RWPE2 (cell line): ENCODE results near the gene TMEM129.

Experiments used
- ATAC-seq: fragments of 200-7000 bp; cut with Tn5 transposase; 3 replicates; pipeline ENCODE4 v1.9.1; 2021; ENCODE audit warnings: low read depth
- DNase-seq: peaks from one replicate; pipeline ENCODE4 v3.0.0-alpha.2; 2020; ENCODE audit warnings: low spot score
- H3K27ac ChIP-seq: fragments of 450-650 bp; 2 replicates; pipeline ENCODE4 v1.5.1; 2017; ENCODE audit warnings: mild to moderate bottlenecking; ENCODE audit not compliant: poor library complexity, severe bottlenecking
- H3K27me3 ChIP-seq: fragments of 250-450 bp; sonication (Bioruptor Pico); 2 replicates; pipeline ENCODE4 v1.5.1; 2021; ENCODE audit warnings: mild to moderate bottlenecking, moderate library complexity; ENCODE audit not compliant: insufficient read depth, poor library complexity, severe bottlenecking
- H3K36me3 ChIP-seq: fragments of 250-450 bp; sonication (Bioruptor Pico); 2 replicates; pipeline ENCODE4 v1.5.1; 2020; ENCODE audit warnings: low read depth, mild to moderate bottlenecking, moderate library complexity
- H3K4me1 ChIP-seq: fragments of 250-450 bp; sonication (Bioruptor Pico); 2 replicates; pipeline ENCODE4 v1.5.1; 2021; ENCODE audit warnings: mild to moderate bottlenecking, moderate library complexity; ENCODE audit not compliant: insufficient read depth, poor library complexity, severe bottlenecking
- H3K4me3 ChIP-seq: fragments of 250-450 bp; sonication (Bioruptor Pico); 2 replicates; pipeline ENCODE4 v1.5.1; 2021; ENCODE audit warnings: mild to moderate bottlenecking, moderate library complexity; ENCODE audit not compliant: severe bottlenecking
- H3K9me3 ChIP-seq: fragments of 250-450 bp; sonication (Bioruptor Pico); 2 replicates; pipeline ENCODE4 v1.5.1; 2021; ENCODE audit warnings: mild to moderate bottlenecking, moderate library complexity; ENCODE audit not compliant: severe bottlenecking
- TF ChIP-seq, protein P1 (sequence below): fragments of 450-650 bp; IDR thresholded peaks from one replicate; pipeline ENCODE4 v1.5.1; 2017; ENCODE audit warnings: mild to moderate bottlenecking, moderate library complexity; ENCODE audit not compliant: poor library complexity, severe bottlenecking

Gene TMEM129

GRCh38 chr4:1725521-1725920 lies 4.4 kb upstream of the TMEM129 start:
- H3K4me1 ChIP-seq: peaks cover 31% of the 10 kb centered on the region
- peak overlapping the region; percentile 97 for H3K27ac ChIP-seq
- H3K4me3 ChIP-seq: no peak overlapping the region
- H3K9me3 ChIP-seq: no peaks in the 10 kb centered on the region
- ATAC-seq: no peak
- no peak for DNase-seq
- peaks cover 73% of the 10 kb centered on the region for H3K36me3 ChIP-seq
- no peaks in the 10 kb centered on the region for H3K27me3 ChIP-seq
- TF ChIP-seq, protein P1, sequence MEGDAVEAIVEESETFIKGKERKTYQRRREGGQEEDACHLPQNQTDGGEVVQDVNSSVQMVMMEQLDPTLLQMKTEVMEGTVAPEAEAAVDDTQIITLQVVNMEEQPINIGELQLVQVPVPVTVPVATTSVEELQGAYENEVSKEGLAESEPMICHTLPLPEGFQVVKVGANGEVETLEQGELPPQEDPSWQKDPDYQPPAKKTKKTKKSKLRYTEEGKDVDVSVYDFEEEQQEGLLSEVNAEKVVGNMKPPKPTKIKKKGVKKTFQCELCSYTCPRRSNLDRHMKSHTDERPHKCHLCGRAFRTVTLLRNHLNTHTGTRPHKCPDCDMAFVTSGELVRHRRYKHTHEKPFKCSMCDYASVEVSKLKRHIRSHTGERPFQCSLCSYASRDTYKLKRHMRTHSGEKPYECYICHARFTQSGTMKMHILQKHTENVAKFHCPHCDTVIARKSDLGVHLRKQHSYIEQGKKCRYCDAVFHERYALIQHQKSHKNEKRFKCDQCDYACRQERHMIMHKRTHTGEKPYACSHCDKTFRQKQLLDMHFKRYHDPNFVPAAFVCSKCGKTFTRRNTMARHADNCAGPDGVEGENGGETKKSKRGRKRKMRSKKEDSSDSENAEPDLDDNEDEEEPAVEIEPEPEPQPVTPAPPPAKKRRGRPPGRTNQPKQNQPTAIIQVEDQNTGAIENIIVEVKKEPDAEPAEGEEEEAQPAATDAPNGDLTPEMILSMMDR: no peak

DNA sequence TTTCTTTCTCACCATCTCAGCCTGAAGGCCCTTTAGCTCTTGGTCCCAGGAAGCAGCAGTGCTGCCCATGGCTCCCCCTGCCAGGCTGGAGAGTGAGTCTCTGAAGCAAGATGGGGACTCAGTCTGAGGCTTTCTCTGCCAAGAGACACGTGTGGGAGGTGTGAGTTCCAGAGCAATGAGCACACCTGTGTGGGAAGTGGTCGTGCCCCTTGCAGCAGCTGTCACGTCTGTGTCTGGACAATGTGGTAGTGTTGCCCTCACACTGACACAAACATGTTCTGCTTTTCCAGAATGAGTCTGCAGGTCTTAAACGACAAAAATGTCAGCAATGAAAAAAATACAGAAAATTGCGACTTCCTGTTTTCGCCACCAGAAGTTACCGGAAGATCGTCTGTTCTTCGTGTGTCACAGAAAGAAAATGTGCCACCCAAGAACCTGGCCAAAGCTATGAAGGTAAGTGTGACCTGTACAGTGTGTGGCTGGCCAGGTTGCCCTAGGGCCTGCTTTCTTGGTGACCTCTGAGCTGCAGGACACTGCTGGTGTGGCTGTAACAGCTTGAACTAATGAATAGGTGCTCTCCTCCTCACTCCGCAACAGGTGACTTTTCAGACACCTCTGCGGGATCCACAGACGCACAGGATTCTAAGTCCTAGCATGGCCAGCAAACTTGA lies 2.1 kb upstream of the TMEM129 start:
- peak overlapping the region; percentile 63 for H3K27ac ChIP-seq

GRCh38 chr4:1722551-1723118 lies 1.5 kb upstream of the TMEM129 start:
- Histone ChIP-seq H3K9me3 (no peaks in the 10 kb centered on the region), H3K36me3 (peaks cover 58% of the 10 kb centered on the region), H3K4me1 (peaks cover 17% of the 10 kb centered on the region), H3K27ac (peak overlapping the region; percentile 63), H3K27me3 (no peaks in the 10 kb centered on the region), H3K4me3 (peak overlapping the region; percentile 58)
- TF ChIP-seq, protein P1: no peak
- DNase-seq (peak; percentile 47), ATAC-seq (no peak)

More for the DNA sequence above, 2.1 kb upstream of the TMEM129 start:
- ATAC-seq (no peak), DNase-seq (peak; percentile 25)
- H3K9me3 ChIP-seq: no peaks in the 10 kb centered on the region
- peak overlapping the region; percentile 58 for H3K4me3 ChIP-seq
- H3K27me3 ChIP-seq: no peaks in the 10 kb centered on the region
- H3K4me1 ChIP-seq: peaks cover 24% of the 10 kb centered on the region
- TF ChIP-seq, protein P1: no peak
- H3K36me3 ChIP-seq: peaks cover 59% of the 10 kb centered on the region

- H3K36me3 ChIP-seq: peaks cover 57% of the 10 kb centered on the region
- DNase-seq (peak; percentile 52), ATAC-seq (peak; percentile 0; the same call in 1 of the 3 replicates)
- H3K27ac ChIP-seq: peak overlapping the region; percentile 63
- no peaks in the 10 kb centered on the region for H3K9me3 ChIP-seq
- TF ChIP-seq, protein P1: no peak
- peaks cover 11% of the 10 kb centered on the region for H3K4me1 ChIP-seq
- peak overlapping the region; percentile 58 for H3K4me3 ChIP-seq
- no peaks in the 10 kb centered on the region for H3K27me3 ChIP-seq
These were observed 785 bp upstream of the TMEM129 start for GRCh38 chr4:1721666-1722550.
